Frontal cortex (tissue), 4 donors: ENCODE data around the gene DES. TPM values are rescaled to one million over a fixed set of nuclear protein-coding genes. Genes with fewer than 3 reads are reported as not detected.
"Not testable (repeated sequence)": the region's sequence is repeated elsewhere in the genome, so short reads cannot be mapped to it uniquely, and the experiment has no call there.

Experiments used
- DNase-seq, 2 donors: peaks; one replicate each; pipeline ENCODE4 v3.0.0; 2012; ENCODE audit warnings: low spot score in 2 of 2
- FAIRE-seq: peaks from 2 replicates; lab custom pipeline; 2012; peaks lifted over from hg19 to GRCh38; lab: Jason Lieb, UNC
- total RNA-seq: library from RNA; depleted of rRNA; stranded (reverse); fragments of >200 nt; gene quantifications from one replicate; pipeline ENCODE4 v1.2.3, GENCODE V29; 2014
- donor health status: control.
- donor health status: control.
- donor health status: control.

The DES gene
- total RNA-seq, 1 donor from 2014 or later = 0.41 TPM

DNA sequence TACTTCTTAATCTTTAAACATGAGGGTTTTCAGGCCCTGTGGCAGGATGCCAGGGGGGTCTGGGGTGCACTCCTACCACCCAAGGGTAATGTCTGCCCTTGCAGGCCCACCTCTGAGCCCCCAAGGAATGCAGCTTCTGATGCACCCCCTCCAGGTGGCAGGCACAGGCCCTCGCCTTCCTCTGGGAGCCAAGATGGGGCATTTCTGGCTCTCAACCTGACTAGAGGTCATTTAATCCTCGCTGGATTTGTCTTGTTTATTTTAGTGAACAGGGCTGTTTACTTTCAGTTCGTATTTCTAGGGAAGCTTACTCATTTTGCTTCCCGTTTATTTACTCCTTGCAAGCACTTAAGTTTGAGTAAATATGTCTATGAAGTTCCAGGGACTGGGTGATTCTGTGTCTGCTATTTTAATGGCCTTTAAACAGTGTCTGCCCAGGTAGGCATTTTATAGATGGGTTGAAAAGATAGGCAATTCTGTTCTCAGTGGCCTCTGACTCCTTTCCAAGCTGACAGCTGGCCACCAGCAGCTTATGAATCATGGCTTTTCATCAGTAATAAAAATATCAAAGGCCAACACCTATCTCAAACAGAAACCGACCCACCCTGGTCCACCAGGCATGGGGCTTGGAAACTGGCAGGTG lies 19.3 kb upstream of the DES start:
- FAIRE-seq = no peak
- no peak for DNase-seq

- no peak for DNase-seq
- no peak for FAIRE-seq
Observed at GRCh38 chr2:219399716-219400478, 18.3 kb upstream of the DES start.

GRCh38 chr2:219400562-219400961 lies 17.6 kb upstream of the DES start:
- DNase-seq = no peak
- no peak for FAIRE-seq

GRCh38 chr2:219401606-219402005 lies 16.6 kb upstream of the DES start:
- no peak for FAIRE-seq

DNA sequence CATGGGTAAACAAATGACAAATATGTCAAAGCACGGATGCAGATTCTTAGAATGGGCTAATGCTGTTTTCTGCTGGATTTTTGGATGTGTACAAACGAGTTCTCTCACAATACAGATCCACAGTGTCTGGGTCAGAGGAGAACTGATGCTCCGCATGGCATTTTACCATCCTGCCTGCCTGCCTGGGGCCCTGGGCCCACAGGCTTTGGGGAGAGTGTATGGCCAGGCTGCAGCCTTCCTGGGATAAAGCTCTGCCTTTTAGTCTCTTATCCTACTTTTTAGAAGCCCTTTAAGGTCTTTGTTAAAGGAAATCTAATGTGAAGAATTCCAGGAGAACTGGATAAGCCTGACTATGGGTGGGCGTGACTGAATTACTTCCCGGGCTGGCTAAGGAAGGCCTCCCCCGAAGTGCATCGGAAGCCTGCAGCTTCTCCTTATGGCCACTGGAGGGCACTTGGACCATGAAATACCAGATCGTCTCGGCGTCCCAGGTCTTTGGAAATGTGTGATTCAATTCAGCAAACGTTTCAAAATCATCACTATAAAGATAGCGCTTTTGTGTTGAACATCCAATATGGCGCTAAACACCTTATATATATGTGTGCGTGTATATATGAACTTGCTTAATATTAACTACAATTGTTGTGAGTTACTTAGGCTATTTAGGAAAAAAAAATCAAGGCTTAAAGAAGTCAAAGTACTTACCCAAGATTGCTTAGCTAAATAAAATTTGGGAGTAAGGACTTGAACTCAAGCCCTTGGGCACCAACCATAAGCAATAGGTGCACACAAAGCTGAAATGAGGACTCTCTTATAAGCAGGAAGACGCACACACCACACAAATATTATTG lies 15.3 kb upstream of the DES start:
- DNase-seq = peak; percentile 54 to 81
- peak; percentile 8 for FAIRE-seq

More at GRCh38 chr2:219401606-219402005, 16.6 kb upstream of the DES start:
- DNase-seq = no peak

DNA sequence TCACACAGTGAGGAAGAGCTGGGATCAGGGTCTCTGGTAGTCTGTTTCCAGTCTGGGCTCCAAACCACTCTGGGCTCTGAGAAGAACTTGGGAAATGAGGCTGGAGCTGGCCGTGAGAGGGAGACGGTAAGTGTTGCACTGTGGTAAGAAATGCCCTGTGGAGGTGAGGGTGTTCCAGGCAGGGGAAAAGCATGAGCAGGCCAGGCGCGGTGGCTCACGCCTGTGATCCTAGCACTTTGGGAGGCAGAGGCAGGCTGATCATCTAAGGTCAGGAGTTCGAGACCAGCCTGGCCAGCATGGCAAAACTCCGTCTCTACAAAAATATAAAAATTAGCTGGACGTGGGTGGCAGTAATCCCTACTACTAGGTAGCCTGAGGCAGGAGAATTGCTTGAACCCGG lies 14.3 kb upstream of the DES start:
- DNase-seq (no peak), FAIRE-seq (no peak)

DNA sequence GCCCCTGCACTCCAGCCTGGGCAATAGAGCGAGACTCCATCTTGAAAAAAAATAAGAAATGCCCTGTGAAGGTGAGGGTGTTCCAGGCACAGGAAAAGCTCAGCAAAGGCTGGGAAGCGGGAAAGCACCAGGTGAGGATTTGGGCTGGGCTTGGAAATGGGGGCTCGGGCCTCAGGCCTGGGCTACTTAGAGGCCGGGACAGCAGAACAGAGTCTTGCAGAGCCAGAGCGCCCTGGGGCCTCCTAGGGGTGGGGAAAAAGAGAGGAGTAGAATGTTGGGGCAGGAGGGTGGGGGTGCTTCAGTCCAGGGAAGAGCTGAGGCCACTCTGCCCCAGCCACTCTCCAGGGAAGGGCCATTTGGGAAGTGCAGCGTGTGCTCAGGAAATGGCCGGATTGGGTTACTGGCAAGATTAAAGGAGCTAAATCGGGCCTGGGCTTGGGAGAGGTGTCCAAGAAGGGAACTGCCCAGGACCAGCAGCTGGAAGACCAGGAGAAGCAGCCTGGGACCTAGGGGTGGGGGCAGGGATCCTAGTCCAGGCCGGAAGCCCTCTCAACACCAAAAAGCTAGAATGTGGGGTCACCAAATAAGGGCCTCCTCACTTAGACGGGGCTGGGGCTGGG lies 13.8 kb upstream of the DES start:
- DNase-seq (no peak), FAIRE-seq (no peak)

DNA sequence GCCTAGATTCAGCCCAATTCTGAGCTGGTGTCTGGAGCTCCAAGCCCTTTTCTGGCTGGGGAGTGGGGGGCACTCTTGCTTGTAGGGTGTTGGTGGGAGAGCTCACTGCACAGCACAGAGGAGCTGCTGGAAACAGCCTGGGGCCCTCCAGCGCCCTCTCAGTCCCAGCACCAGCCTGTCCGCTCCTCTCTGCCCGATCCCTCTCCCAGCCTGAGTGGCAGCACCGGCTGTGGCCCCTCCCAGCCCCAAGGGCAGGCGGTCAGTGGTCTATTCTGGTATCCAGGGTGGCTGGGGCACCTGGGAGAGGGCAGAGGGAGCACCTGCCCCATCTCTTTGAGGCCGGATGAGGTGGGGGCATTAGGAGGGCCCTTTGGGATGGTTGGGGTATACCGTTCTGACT lies 13.2 kb upstream of the DES start:
- no peak for FAIRE-seq
- no peak for DNase-seq

GRCh38 chr2:219405451-219405850 lies 12.7 kb upstream of the DES start:
- DNase-seq = no peak
- no peak for FAIRE-seq

DNA sequence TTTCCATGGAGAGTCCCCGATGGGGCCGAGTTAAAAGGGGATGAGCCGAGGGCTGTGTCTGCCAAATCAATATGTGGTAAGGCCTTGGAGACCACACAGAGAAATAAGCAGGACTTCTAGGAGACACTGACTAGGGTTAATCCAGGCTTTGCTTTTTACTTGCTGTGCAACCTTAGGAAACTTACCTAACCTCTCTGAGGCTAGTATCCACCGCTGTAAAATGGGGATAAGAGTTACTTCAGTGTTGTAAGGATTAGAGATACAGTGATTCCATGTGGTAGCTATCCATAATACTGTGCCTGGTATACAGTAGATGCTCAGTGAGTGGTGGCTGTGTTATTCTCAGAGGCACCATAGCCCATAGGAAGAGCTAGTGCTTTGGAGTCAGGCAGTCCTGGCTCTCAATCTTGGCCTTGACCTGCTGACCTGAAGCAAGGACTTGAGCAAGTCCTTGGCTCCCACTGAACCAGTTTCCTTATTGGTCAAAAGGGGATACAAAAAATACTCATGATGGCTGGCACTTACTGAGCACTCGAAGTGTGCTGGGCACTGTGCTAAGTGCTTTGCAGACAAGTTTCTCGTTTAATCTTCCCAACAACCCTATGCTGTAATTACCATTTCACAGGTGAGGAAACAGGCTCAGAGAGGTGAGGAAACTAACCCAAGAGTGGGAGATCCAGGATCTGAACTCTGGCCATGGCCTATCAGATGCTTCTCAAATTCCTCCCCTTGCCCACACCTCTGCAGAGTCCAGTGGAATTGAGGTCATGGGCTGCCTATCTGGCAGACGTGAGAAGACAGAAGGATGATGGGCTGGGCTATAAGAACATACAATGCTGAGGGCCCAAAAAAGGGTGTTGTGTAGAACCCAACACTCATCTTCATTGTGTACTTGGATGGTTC lies 12.0 kb upstream of the DES start:
- no peak for FAIRE-seq
- no peak for DNase-seq

GRCh38 chr2:219406861-219407230 lies 11.3 kb upstream of the DES start:
- DNase-seq = no peak
- FAIRE-seq = no peak

GRCh38 chr2:219407343-219407742 lies 10.8 kb upstream of the DES start:
- not testable (repeated sequence) for FAIRE-seq, DNase-seq

GRCh38 chr2:219408204-219408603 lies 10.0 kb upstream of the DES start:
- FAIRE-seq (no peak), DNase-seq (no peak)

- FAIRE-seq = no peak
- no peak for DNase-seq
Observed at GRCh38 chr2:219408631-219409030, 9.5 kb upstream of the DES start.

GRCh38 chr2:219409619-219410018 lies 8.6 kb upstream of the DES start:
- no peak for DNase-seq
- no peak for FAIRE-seq

- FAIRE-seq (no peak), DNase-seq (no peak)
Observed at GRCh38 chr2:219410390-219410789, 7.8 kb upstream of the DES start.

- FAIRE-seq (no peak), DNase-seq (no peak)
Observed at GRCh38 chr2:219414857-219415256, 3.3 kb upstream of the DES start.

DNA sequence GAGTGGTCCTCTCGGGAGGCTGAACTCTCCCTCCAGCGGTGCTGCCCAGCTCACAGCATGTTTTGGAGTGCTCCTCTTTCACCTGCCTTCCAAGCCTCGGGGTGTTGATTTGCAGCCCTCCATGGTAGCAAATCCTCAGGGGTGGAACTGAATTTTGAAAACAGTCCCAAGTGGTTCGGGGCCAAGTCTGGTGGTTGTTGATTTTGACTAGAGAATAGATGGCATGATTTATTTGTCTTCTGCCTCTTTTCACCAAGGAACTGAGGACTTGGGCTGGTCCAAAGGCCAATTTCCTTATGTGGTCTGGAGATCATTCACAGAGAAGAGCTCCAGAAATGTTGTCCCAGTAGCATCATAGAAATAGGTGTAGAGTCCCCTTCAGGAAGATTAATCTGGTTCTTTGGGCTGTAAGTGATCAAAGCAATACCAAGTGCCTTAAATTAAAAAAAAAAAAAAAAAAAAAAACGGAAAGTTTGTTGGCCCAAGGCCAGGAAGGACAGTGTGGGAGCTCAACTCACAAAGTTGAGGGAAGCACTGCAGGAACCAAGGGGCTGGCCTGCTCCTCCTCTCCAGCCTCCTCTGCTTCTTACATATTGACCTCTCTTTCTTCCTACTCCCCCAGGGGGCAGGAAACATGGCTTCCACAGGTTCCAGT lies 2.5 kb upstream of the DES start:
- FAIRE-seq (no peak), DNase-seq (no peak)

DNA sequence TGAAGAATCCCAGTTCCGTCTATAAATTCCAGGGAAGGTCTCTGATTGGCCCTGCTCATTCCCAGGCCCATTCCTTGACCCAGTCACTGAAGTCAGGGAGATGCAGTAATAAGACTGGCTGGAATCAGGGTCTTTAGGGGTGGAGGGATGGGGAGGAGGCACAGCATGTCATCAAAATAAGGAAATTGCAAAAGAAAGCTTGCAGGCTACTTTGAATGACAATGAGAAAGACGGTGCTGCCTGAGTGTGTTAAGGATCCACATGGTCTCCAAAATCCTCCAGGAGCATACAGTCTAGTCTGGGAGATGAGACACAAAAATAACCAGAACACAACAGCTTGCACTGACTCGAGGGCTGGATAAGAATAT lies 2.0 kb upstream of the DES start:
- FAIRE-seq = no peak
- no peak for DNase-seq
